GM19351 (cell line): Measurements from ENCODE around the gene LRCH1.
A peak's percentile ranks its signal among the peaks of the same experiment; 100 is the strongest.

Source experiments
- ATAC-seq: cut with Tn5 transposase; IDR thresholded peaks from one replicate; pipeline ENCODE4 v1.9.1; 2021; ENCODE audit warnings: mild to moderate bottlenecking, moderate library complexity; ENCODE audit not compliant: unreplicated experiment

LRCH1 gene

DNA sequence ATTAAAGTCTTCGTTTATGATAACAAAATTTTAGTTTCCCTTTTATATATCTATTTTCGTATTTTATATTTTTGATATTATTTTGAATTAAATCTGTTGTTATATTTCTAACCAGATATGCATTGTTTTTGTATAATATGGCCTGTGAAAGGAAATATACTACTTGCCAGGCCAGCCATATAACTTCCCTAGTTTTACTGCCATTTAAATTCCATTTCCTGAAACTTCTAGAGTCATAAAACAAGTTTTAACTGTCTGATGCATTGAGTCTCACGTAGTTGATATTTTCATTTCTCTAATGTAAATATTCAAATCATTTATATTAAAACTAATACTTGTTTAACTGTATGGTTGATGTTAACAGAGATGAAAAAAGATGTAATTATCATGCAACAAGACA lies 230.5 kb downstream of the LRCH1 start:
- no peak for ATAC-seq

DNA sequence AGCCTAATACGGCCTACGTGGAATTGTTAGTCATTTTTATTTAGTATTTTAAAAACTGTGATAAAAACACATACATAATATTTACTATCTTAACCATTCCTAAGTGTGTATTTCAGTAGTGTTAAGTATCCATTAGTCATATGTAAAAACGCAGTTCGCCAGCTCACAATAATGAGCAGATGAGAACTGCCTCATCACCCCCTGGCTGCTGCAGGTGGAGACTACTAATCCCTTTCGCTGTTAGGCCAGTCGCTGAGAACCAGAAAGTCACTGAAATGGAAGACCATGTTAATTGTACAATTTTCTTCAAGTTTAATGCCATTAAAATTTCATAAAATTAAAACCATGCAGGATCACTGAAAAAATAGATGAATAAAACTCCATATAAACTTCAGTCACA lies 242.4 kb downstream of the LRCH1 start:
- no peak for ATAC-seq

DNA sequence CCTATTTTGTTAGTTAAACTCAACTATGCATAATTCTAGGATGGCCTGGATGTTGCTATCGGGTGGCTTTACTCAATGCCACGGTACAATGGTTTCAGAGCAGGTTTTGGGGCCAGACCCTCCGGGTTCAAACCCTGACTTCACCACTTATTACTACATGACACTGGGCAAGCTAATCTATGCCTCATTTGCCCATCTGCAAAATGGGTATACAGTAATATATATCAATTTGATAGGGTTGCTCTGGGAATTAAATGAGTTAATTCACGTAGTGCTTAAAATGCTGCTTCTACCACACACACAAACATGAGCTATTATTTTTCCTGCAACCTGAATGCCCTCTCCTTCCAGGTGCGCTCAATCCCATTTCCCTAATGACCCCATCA lies 243.2 kb downstream of the LRCH1 start:
- ATAC-seq, result no peak

DNA sequence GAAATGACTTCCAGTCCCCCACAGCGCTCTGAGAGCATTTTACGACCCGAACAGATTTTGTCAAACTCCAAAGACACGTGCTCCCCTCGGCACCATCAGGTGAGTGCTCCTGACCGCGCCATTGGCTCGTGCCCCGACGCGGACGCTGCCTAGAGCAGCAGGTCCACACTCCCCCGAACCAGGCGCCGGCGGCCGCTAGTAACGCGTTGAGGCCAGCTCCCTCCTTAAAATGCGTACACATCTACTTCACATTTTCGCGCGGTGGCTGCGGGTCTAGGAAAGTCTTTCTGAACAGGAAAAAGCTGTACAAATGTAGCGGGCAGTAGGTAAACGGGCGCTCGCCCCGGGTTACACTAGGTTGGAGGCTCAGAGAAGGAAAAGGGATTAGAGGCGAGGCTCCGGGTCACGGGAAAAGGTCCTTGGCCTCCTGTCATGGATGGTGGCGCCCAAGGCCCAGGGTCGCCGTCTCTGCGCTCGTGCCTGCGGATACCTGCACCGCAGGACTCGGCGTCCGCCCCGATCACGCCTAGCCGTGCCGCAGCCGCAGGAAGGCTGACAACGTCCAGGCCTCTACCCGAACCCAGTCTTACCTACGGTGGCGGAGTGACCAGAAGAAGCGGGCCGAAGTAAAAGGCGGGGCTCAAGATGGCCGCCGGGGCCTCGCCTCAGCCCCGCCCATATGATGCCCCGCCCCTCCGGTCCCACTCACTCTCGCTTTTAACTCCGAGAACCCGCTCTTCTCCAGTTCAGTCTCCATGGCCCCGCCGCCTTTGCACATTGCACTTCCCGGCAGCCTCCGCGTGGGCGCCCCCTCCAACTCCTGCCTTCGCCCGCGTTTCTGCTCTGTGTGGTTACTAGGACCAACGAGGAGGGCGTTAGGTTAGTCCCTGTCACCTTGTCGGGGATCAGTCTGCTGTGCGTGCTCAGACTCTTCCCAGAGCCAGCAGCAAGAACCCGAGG lies 243.8 kb downstream of the LRCH1 start, which contains the start of gene ESD:
TSS of gene ESD (minus strand) at position 647 of the 960 bp plus-strand sequence. CDS start 5,748 bp downstream, outside the sequence.
- peak; percentile 89 for ATAC-seq

DNA sequence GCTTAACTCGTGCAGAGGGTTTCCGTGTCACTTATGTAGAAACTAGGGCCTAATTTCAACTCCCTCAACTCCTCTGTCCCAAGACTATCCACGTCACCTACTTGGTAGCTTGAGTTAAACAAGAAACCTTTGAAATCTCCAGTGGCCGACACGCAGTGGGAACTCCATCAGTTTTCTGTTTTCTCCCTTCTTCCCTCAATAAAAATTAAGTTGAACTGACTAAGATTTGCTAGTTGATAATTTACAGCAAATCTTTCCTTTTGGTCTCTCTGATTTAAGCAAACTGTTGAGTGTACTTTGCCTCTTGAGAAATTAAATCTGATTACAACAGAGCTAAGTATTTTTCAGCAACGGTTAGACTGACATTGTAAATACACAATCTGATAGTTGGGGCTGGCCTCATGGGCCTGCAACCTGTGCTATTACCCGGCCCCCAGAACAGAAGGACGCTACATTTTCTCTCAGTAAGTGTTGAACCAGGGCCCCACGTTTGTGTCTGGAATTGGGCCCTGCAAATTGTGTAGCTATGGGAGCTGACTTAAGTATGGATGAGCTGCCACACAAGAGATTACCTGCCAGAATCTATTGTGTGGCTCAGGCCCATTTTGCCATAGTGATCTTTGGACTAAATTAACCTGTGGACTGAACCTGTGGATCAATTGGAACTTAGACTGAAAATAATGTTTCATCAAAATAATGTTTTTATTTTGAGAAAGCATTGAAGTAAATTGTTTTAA lies 244.7 kb downstream of the LRCH1 start:
- no peak for ATAC-seq

DNA sequence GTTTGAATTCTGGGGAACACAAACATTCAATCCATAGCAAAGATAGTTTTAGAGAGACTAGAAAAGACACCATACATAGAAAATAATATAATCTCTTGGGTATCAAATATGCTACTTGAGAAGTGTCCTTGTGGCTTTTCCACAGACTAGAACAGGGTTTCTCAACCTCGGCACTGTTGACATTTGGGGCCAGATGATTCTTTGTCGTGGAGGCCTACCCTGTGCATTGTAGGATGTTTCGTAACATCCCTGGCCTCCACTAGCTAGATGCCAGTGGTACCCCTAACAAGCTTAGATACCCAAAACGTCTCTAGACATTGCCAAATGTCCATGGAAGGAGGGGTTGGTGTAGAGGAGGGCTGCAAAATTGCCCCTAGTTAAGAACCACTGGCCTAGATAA lies 246.2 kb downstream of the LRCH1 start:
- ATAC-seq, result no peak

DNA sequence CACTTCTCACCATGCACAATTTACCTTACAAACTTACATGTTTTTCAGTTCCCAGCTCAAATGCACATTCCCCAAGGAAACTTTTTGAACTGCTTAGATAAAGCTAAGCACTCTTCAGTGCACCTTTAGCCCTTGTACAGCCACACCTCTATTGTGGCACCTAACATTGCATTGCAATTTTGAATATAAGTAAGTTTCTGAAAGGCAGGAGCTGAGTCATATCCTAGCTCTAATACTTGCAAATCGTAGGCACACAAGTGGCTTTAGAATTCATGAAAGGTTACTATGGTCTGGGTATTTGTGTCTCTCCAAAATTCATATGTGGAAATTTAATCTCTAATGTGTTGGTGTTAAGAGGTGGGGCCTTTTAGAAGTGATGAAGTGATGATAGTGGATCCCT lies 248.9 kb downstream of the LRCH1 start:
- no peak for ATAC-seq
